ENCODE data around the gene OLFM2.

OLFM2 gene

DNA sequence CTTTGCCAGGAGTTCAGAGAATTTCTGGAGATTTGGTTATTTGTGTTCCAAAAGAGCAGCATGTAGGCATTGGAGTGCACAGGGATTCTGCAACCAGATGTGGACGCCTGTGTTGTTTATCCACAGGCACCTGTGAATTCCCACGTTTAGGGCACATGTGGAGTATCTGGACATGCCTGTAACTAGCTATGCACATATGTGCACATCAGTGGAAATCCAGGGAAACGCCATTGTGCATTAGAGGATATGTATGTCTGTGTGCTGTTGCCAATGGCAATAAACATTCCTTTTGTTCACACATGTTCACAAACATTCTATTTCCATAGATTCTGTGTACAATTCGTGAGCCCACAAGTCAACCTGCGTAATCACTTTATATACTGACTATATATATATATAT is 34.7 kb downstream of the OLFM2 start:
- Mint-ChIP-seq H3K4me3 (no peak overlapping the region), H3K9me3 (ENCODE audit: low read depth) (no peaks in the 10 kb centered on the region), H3K36me3 (no peaks in the 10 kb centered on the region), H3K27ac (no peak overlapping the region), H3K4me1 (ENCODE audit: low read depth) (no peaks in the 10 kb centered on the region), H3K27me3 (peaks cover 8% of the 10 kb centered on the region)

DNA sequence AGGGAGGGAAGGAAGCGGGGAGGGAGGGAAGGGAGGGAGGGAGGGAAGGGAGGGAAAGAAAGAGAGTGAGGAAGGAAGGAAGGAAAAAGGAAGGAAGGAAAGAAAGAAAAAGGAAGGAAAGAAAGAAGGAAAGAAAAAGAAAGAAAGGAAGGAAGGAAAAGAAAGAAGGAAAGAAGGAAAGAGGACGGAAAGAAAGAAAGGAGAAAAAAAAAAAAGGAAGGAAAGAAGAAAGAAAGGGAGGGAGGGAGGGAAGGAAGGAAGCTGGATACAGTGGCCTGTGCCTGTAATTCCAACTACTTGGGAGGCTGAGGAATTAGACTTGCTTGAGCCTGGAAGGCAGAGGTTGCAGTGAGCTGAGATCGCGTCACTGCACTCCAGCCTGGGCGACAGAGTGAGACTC is 35.3 kb downstream of the OLFM2 start:
- H3K27me3 Mint-ChIP-seq: peaks cover 8% of the 10 kb centered on the region
- H3K27ac Mint-ChIP-seq: no peak overlapping the region
- H3K4me3 Mint-ChIP-seq: no peak overlapping the region
- H3K9me3 Mint-ChIP-seq (ENCODE audit: low read depth): no peaks in the 10 kb centered on the region
- H3K36me3 Mint-ChIP-seq: no peaks in the 10 kb centered on the region
- H3K4me1 Mint-ChIP-seq (ENCODE audit: low read depth): no peaks in the 10 kb centered on the region

- Mint-ChIP-seq H3K36me3 (no peaks in the 10 kb centered on the region), H3K9me3 (ENCODE audit: low read depth) (no peaks in the 10 kb centered on the region), H3K4me1 (ENCODE audit: low read depth) (no peaks in the 10 kb centered on the region), H3K27ac (no peak overlapping the region), H3K27me3 (no peaks in the 10 kb centered on the region), H3K4me3 (no peak overlapping the region)
These were observed 44.5 kb downstream of the OLFM2 start for GRCh38 chr19:9891609-9892373.

- Mint-ChIP-seq H3K9me3 (ENCODE audit: low read depth) (no peaks in the 10 kb centered on the region), H3K27ac (no peak overlapping the region), H3K4me3 (no peak overlapping the region)
These were observed 51.2 kb downstream of the OLFM2 start for GRCh38 chr19:9885077-9885552.

DNA sequence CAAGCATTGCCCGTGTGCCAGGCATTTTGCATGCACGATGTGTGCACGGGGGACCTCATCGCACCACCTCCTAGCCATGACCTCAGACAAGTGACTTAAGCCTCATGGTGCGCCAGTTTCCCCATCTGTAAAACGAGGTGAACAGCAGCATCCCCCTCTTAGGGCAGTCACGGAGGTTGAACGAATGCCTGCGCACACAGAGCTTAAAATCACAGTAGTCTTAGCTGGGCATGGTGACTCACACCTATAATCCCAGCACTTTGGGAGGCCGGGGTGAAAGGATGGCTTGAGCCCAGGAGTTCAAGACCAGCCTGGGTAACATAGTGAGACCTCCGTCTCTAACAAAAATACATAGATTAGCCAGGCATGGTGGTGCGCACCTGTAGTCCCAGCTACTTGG is 52.6 kb downstream of the OLFM2 start:
- H3K36me3 Mint-ChIP-seq: no peaks in the 10 kb centered on the region
- no peaks in the 10 kb centered on the region for H3K9me3 Mint-ChIP-seq (ENCODE audit: low read depth)
- H3K27ac Mint-ChIP-seq: no peak overlapping the region
- no peak overlapping the region for H3K4me3 Mint-ChIP-seq
- H3K4me1 Mint-ChIP-seq (ENCODE audit: low read depth): no peaks in the 10 kb centered on the region
- H3K27me3 Mint-ChIP-seq: no peaks in the 10 kb centered on the region

More at GRCh38 chr19:9885077-9885552, 51.2 kb downstream of the OLFM2 start:
- H3K36me3 Mint-ChIP-seq: no peaks in the 10 kb centered on the region
- H3K27me3 Mint-ChIP-seq: no peaks in the 10 kb centered on the region
- H3K4me1 Mint-ChIP-seq (ENCODE audit: low read depth): no peaks in the 10 kb centered on the region

GRCh38 chr19:9883231-9883758 is 53.0 kb downstream of the OLFM2 start:
- Mint-ChIP-seq H3K27me3 (no peaks in the 10 kb centered on the region), H3K9me3 (ENCODE audit: low read depth) (no peaks in the 10 kb centered on the region), H3K36me3 (no peaks in the 10 kb centered on the region), H3K27ac (no peak overlapping the region), H3K4me3 (no peak overlapping the region), H3K4me1 (ENCODE audit: low read depth) (no peaks in the 10 kb centered on the region)

GRCh38 chr19:9881720-9882119 is 54.6 kb downstream of the OLFM2 start:
- Mint-ChIP-seq H3K4me1 (ENCODE audit: low read depth) (no peaks in the 10 kb centered on the region), H3K36me3 (no peaks in the 10 kb centered on the region), H3K9me3 (ENCODE audit: low read depth) (no peaks in the 10 kb centered on the region), H3K27me3 (no peaks in the 10 kb centered on the region), H3K4me3 (no peak overlapping the region), H3K27ac (no peak overlapping the region)

DNA sequence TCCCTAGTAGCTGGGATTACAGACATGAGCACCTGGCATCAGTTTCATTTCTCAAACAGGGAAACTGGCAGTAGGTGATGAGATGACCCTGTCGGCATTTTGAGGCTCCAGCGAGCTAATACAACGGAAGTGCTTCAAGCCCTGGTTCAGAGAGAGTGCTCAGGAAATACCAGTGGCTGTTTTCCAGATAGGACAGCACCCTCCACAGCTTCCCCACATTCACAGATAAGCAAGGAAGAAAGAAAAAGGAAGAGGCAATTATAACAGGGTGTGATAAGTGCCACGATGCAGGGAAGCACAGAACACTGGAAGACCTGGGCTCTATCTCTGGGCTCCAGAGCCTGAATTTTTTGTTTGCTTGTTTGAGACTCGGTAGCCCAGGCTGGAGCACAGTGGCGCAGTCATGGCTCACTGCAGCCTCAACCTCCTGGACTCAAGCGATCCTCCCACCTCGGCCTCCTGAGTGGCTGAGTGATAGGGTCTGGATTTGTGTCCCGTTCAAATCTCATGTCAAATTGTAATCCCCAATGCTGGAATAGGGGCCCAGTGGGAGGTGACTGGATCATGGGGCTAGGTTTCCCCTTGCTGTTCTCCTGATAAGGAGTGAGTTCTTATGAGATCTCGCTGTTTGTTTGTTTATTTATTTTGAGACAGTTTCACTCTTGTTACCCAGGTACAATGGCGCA is 57.7 kb downstream of the OLFM2 start:
- Mint-ChIP-seq H3K4me3 (no peak overlapping the region), H3K27me3 (no peaks in the 10 kb centered on the region), H3K9me3 (ENCODE audit: low read depth) (no peaks in the 10 kb centered on the region), H3K36me3 (no peaks in the 10 kb centered on the region), H3K4me1 (ENCODE audit: low read depth) (no peaks in the 10 kb centered on the region), H3K27ac (no peak overlapping the region)

GRCh38 chr19:9877780-9878510 is 58.4 kb downstream of the OLFM2 start:
- Mint-ChIP-seq H3K4me3 (no peak overlapping the region), H3K36me3 (no peaks in the 10 kb centered on the region), H3K9me3 (ENCODE audit: low read depth) (no peaks in the 10 kb centered on the region), H3K4me1 (ENCODE audit: low read depth) (no peaks in the 10 kb centered on the region), H3K27ac (no peak overlapping the region), H3K27me3 (no peaks in the 10 kb centered on the region)

DNA sequence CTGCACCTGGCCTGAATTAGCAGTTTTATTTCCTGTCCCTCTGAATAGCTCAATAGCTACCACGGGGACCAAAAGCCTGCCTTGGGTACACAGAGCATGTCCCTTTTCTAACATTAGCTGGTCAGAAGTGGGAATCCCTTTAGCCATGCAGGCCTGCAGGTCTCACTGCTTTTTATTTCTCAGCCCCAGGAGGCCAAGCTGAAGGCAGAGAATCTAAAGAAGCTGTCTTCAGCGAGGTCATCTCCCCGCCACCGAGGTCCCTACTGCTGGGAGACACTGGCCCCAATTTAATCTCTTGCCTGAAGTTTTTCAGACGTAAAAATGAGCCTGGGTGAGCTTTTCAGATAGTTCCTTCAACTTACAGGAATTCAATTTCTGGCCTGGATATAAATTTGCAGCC is 60.5 kb downstream of the OLFM2 start:
- H3K36me3 Mint-ChIP-seq: no peaks in the 10 kb centered on the region
- no peaks in the 10 kb centered on the region for H3K27me3 Mint-ChIP-seq
- no peak overlapping the region for H3K27ac Mint-ChIP-seq
- no peak overlapping the region for H3K4me3 Mint-ChIP-seq
- H3K4me1 Mint-ChIP-seq (ENCODE audit: low read depth): no peaks in the 10 kb centered on the region
- no peaks in the 10 kb centered on the region for H3K9me3 Mint-ChIP-seq (ENCODE audit: low read depth)

- Mint-ChIP-seq H3K27me3 (no peaks in the 10 kb centered on the region), H3K9me3 (ENCODE audit: low read depth) (no peaks in the 10 kb centered on the region), H3K27ac (no peak overlapping the region), H3K4me3 (no peak overlapping the region), H3K4me1 (ENCODE audit: low read depth) (no peaks in the 10 kb centered on the region), H3K36me3 (no peaks in the 10 kb centered on the region)
These were observed 61.2 kb downstream of the OLFM2 start for GRCh38 chr19:9875031-9875627.

GRCh38 chr19:9872618-9873242 is 63.6 kb downstream of the OLFM2 start:
- Mint-ChIP-seq H3K4me1 (ENCODE audit: low read depth) (no peaks in the 10 kb centered on the region), H3K27ac (no peak overlapping the region), H3K9me3 (ENCODE audit: low read depth) (no peaks in the 10 kb centered on the region), H3K4me3 (no peak overlapping the region), H3K36me3 (no peaks in the 10 kb centered on the region), H3K27me3 (no peaks in the 10 kb centered on the region)

DNA sequence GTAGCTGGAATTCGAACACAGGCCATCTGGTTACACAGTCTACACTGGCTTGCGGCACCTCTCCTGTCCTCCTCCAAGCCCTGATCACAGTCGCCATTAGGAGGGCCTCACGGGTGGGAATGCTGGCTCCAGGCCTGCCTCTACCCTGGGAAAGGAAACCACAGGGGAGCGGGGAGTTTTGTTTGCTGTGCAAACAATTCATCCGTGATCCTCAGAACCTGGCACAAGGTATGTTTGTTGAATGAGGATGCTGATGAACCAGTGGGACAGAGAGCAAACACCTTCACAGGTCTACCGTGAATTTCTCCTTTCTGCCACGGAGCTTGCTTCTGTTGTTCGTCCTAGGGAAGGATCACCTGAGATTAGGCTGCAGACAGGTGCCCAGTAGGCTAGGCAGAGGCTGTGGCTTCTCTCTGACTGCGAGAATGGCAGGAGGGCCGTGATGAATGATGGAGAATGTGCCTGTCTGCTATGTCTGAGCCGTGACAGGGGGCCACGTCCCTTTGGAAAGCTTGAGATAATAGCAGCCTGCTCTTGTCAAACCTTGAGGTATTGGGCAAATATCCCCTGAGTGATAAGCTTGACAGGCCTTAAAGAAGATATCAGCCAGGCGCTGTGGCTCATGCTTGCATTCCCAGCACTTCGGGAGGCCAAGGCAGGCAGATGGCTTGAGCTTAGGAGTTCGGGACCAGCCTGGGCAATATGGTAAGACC is 64.5 kb downstream of the OLFM2 start:
- H3K36me3 Mint-ChIP-seq: no peaks in the 10 kb centered on the region
- H3K9me3 Mint-ChIP-seq (ENCODE audit: low read depth): no peaks in the 10 kb centered on the region
- no peak overlapping the region for H3K4me3 Mint-ChIP-seq
- no peak overlapping the region for H3K27ac Mint-ChIP-seq
- peaks cover 5% of the 10 kb centered on the region for H3K4me1 Mint-ChIP-seq (ENCODE audit: low read depth)
- H3K27me3 Mint-ChIP-seq: no peaks in the 10 kb centered on the region

All from activated naive CD8-positive, alpha-beta T cell (primary cell).